Urinary bladder (tissue), 4 donors: ENCODE data around the gene ATXN1. TPM values are rescaled to one million over a fixed set of nuclear protein-coding genes. Genes with fewer than 3 reads are reported as not detected.
"Not testable (repeated sequence)": the region's sequence is repeated elsewhere in the genome, so short reads cannot be mapped to it uniquely, and the experiment has no call there.

ENCODE experiments used
- DNase-seq: peaks from one replicate; pipeline ENCODE4 v3.0.0-alpha.2; 2015; ENCODE audit errors: extremely low spot score
- H3K27ac ChIP-seq: one replicate; pipeline ENCODE4 v1.5.1; 2013; ENCODE audit warnings: low read depth, mild to moderate bottlenecking, moderate library complexity
- H3K36me3 ChIP-seq: one replicate; pipeline ENCODE4 v1.6.1; 2013; ENCODE audit warnings: mild to moderate bottlenecking, moderate library complexity; ENCODE audit not compliant: insufficient read depth
- H3K4me1 ChIP-seq: one replicate; pipeline ENCODE4 v1.6.1; 2013; ENCODE audit warnings: mild to moderate bottlenecking, moderate library complexity; ENCODE audit not compliant: insufficient read depth
- H3K4me3 ChIP-seq: one replicate; pipeline ENCODE4 v1.5.1; 2013; ENCODE audit warnings: low read depth, low read length
- WGBS: extraction: QIAGEN DNeasy Blood & Tissue Kit; methylation state at CpG from one replicate; pipeline ENCODE4 v1.1.7; 2013; 5-methylcytosine and 5-hydroxymethylcytosine counted together
- polyA plus RNA-seq: library from polyadenylated mRNA; stranded (reverse); fragments of 200-250 nt; gene quantifications from one replicate; pipeline ENCODE4 v1.2.3, GENCODE V29; 2013
- total RNA-seq: library from RNA; depleted of rRNA; stranded (reverse); fragments of >200 nt; gene quantifications from one replicate; pipeline ENCODE4 v1.2.3, GENCODE V29; 2014
- donor health status: healthy with polysubstance abuse.
- donor health status: healthy.

Gene ATXN1
- total and polyA plus RNA-seq, 2 donors, result 15.8 to 137 TPM

GRCh38 chr6:16540804-16541752 is 220.2 kb downstream of the ATXN1 start:
- no peak overlapping the region for H3K4me3 ChIP-seq
- H3K36me3 ChIP-seq, result no peaks in the 10 kb centered on the region
- H3K4me1 ChIP-seq, result peaks cover 2% of the 10 kb centered on the region
- no peak overlapping the region for H3K27ac ChIP-seq
- 67% methylated on average over 14 of the region's 14 CpGs for WGBS
- no peak for DNase-seq

- 95% methylated on average over 4 of the region's 4 CpGs for WGBS
- DNase-seq, H3K4me3 ChIP-seq, H3K36me3 ChIP-seq, H3K4me1 ChIP-seq, H3K27ac ChIP-seq: not testable (repeated sequence)
These were observed 220.9 kb downstream of the ATXN1 start for GRCh38 chr6:16540383-16540782.

GRCh38 chr6:16539086-16539931 is 222.0 kb downstream of the ATXN1 start:
- WGBS, result 79% methylated on average over 8 of the region's 8 CpGs
- no peak for DNase-seq
- H3K36me3 ChIP-seq, result no peaks in the 10 kb centered on the region
- no peaks in the 10 kb centered on the region for H3K4me1 ChIP-seq
- H3K4me3 ChIP-seq, result no peak overlapping the region
- H3K27ac ChIP-seq, result no peak overlapping the region

GRCh38 chr6:16535564-16535963 is 225.7 kb downstream of the ATXN1 start:
- WGBS, result 78% methylated on average over 5 of the region's 5 CpGs
- no peak overlapping the region for H3K4me3 ChIP-seq
- no peak overlapping the region for H3K27ac ChIP-seq
- no peaks in the 10 kb centered on the region for H3K36me3 ChIP-seq
- DNase-seq, result no peak
- H3K4me1 ChIP-seq, result no peaks in the 10 kb centered on the region

- Histone ChIP-seq H3K4me1 (no peaks in the 10 kb centered on the region), H3K36me3 (no peaks in the 10 kb centered on the region), H3K27ac (no peak overlapping the region), H3K4me3 (no peak overlapping the region)
- no peak for DNase-seq
- 89% methylated on average over 6 of the region's 6 CpGs for WGBS
These were observed 227.5 kb downstream of the ATXN1 start for GRCh38 chr6:16533721-16534136.

GRCh38 chr6:16533210-16533609 is 228.1 kb downstream of the ATXN1 start:
- Histone ChIP-seq H3K4me1 (no peaks in the 10 kb centered on the region), H3K36me3 (no peaks in the 10 kb centered on the region), H3K27ac (no peak overlapping the region), H3K4me3 (no peak overlapping the region)
- WGBS, result 31% methylated on average over 2 of the region's 2 CpGs
- no peak for DNase-seq

GRCh38 chr6:16527691-16528090 is 233.6 kb downstream of the ATXN1 start:
- H3K4me3 ChIP-seq, result no peak overlapping the region
- WGBS, result 96% methylated on average over 3 of the region's 3 CpGs
- H3K36me3 ChIP-seq, result no peaks in the 10 kb centered on the region
- H3K27ac ChIP-seq, result no peak overlapping the region
- H3K4me1 ChIP-seq, result no peaks in the 10 kb centered on the region
- DNase-seq, result no peak

GRCh38 chr6:16524380-16524707 is 236.9 kb downstream of the ATXN1 start:
- no peak for DNase-seq
- H3K27ac ChIP-seq, result no peak overlapping the region
- H3K4me1 ChIP-seq, result no peaks in the 10 kb centered on the region
- H3K4me3 ChIP-seq, result no peak overlapping the region
- 81% methylated on average over 8 of the region's 8 CpGs for WGBS
- H3K36me3 ChIP-seq, result no peaks in the 10 kb centered on the region

- H3K36me3 ChIP-seq, result no peaks in the 10 kb centered on the region
- H3K27ac ChIP-seq, result no peak overlapping the region
- 28% methylated on average over 10 of the region's 10 CpGs for WGBS
- DNase-seq, result no peak
- H3K4me1 ChIP-seq, result no peaks in the 10 kb centered on the region
- H3K4me3 ChIP-seq, result no peak overlapping the region
These were observed 237.5 kb downstream of the ATXN1 start for GRCh38 chr6:16523606-16524379.

- H3K27ac ChIP-seq, result no peak overlapping the region
- 96% methylated on average over 6 of the region's 6 CpGs for WGBS
- no peak for DNase-seq
- H3K4me1 ChIP-seq, result no peaks in the 10 kb centered on the region
- H3K36me3 ChIP-seq, result no peaks in the 10 kb centered on the region
- no peak overlapping the region for H3K4me3 ChIP-seq
These were observed 238.3 kb downstream of the ATXN1 start for GRCh38 chr6:16522937-16523336.

GRCh38 chr6:16521528-16521927 is 239.7 kb downstream of the ATXN1 start:
- WGBS, result 94% methylated on average over 7 of the region's 7 CpGs
- no peak for DNase-seq
- no peaks in the 10 kb centered on the region for H3K4me1 ChIP-seq
- no peak overlapping the region for H3K4me3 ChIP-seq
- H3K27ac ChIP-seq, result no peak overlapping the region
- no peaks in the 10 kb centered on the region for H3K36me3 ChIP-seq

- Histone ChIP-seq H3K27ac (no peak overlapping the region), H3K4me1 (no peaks in the 10 kb centered on the region), H3K36me3 (no peaks in the 10 kb centered on the region), H3K4me3 (no peak overlapping the region)
- DNase-seq, result no peak
- WGBS, result 66% methylated on average over 9 of the region's 9 CpGs
These were observed 241.7 kb downstream of the ATXN1 start for GRCh38 chr6:16519265-16520242.
